ENCODE data around the gene AGTR1.

GRCh38 chr3:148682997-148683396 is 14.7 kb upstream of the AGTR1 start:
- TF ChIP-seq EZH2 (IDR thresholded peaks at IDR 0.05; ENCODE audit: borderline replicate concordance, low read depth, low read length, severe bottlenecking): no peak
- TF ChIP-seq, protein P1, sequence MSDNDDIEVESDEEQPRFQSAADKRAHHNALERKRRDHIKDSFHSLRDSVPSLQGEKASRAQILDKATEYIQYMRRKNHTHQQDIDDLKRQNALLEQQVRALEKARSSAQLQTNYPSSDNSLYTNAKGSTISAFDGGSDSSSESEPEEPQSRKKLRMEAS (IDR thresholded peaks at IDR 0.05; ENCODE audit: insufficient read depth, insufficient read length): no peak

Data from endothelial cell of umbilical vein (primary cell).